Panc1 (cell line): Measurements from ENCODE around the gene BOC. TPM values are rescaled to one million over a fixed set of nuclear protein-coding genes. Genes with fewer than 3 reads are reported as not detected.

ENCODE experiments used
- ATAC-seq: fragments of 200-7000 bp; cut with Tn5 transposase; 2 replicates; pipeline ENCODE4 v1.9.1; 2020; ENCODE audit warnings: mild to moderate bottlenecking, moderate library complexity
- BruUV-seq: library from RNA; stranded (reverse); fragments of 400-500 nt; replicated peaks from 2 replicates; lab custom pipeline; 2021; lab: Mats Ljungman, UMichigan
- CTCF ChIA-PET: fragments of 300-600 bp; sonication (Branson Sonifier 250); formaldehyde crosslinking; loops from one replicate; lab custom pipeline; 2022; ENCODE audit warnings: antibody characterized with exemption; lab: Charles Lee
- POLR2A ChIA-PET: fragments of 300-600 bp; sonication (Branson Sonifier 250); formaldehyde crosslinking; loops from one replicate; lab custom pipeline; 2022; ENCODE audit warnings: antibody characterized with exemption; lab: Charles Lee
- DNase-seq: peaks from one replicate; pipeline ENCODE4 v3.0.0-alpha.2; 2010; ENCODE audit warnings: low read depth, low spot score
- H3K27ac ChIP-seq: 2 replicates; pipeline ENCODE4 v1.5.1; 2011; ENCODE audit warnings: mild to moderate bottlenecking, low read length, inconsistent platforms
- H3K27me3 ChIP-seq: fragments of 200-500 bp; sonication (Bioruptor generic); 2 replicates; pipeline ENCODE4 v1.6.0; 2014; ENCODE audit warnings: low read length, inconsistent platforms; ENCODE audit not compliant: control insufficient read depth, insufficient read depth
- H3K36me3 ChIP-seq: fragments of 200-500 bp; sonication (Bioruptor generic); 2 replicates; pipeline ENCODE4 v1.5.1; 2014; ENCODE audit warnings: inconsistent platforms, mild to moderate bottlenecking, low read length, moderate library complexity; ENCODE audit not compliant: control insufficient read depth, insufficient read depth
- H3K4me1 ChIP-seq: 2 replicates; pipeline ENCODE4 v1.5.1; 2011; ENCODE audit warnings: inconsistent platforms, mild to moderate bottlenecking, low read length, moderate library complexity; ENCODE audit not compliant: control insufficient read depth, insufficient read depth
- H3K4me3 ChIP-seq, 2 experiments: 2 replicates each; pipeline ENCODE4 v1.5.1; 2011 to 2012; ENCODE audit warnings: low read depth in 2 of 2, low read length in 2 of 2, mild to moderate bottlenecking in 2 of 2, inconsistent platforms in 1 of 2, moderate library complexity in 1 of 2
- H3K9me3 ChIP-seq: fragments of 200-500 bp; sonication (Bioruptor generic); 2 replicates; pipeline ENCODE4 v1.5.1; 2014; ENCODE audit warnings: low read depth, mild to moderate bottlenecking, inconsistent platforms, low read length, moderate library complexity; ENCODE audit not compliant: control insufficient read depth, insufficient read depth
- CTCF ChIP-seq: fragments of 450-650 bp; IDR thresholded peaks from 2 replicates; pipeline ENCODE4 v1.5.1; 2017; ENCODE audit warnings: mild to moderate bottlenecking
- POLR2AphosphoS5 ChIP-seq: IDR thresholded peaks from 2 replicates; pipeline ENCODE4 v1.6.1; 2012; ENCODE audit warnings: mild to moderate bottlenecking, low read depth, low read length, moderate library complexity
- REST ChIP-seq, 2 experiments: IDR thresholded peaks; 2 replicates each; pipeline ENCODE4 v1.6.1; 2011 to 2012; ENCODE audit warnings: low read depth in 2 of 2, control low read depth in 1 of 2, low read length in 1 of 2, mild to moderate bottlenecking in 1 of 2, moderate library complexity in 1 of 2; ENCODE audit not compliant: insufficient read depth in 1 of 2
- SIN3A ChIP-seq: IDR thresholded peaks from 2 replicates; pipeline ENCODE4 v1.6.1; 2012; ENCODE audit warnings: low read depth, mild to moderate bottlenecking, low read length, moderate library complexity, borderline replicate concordance; ENCODE audit not compliant: insufficient read depth
- TCF7L2 ChIP-seq: IDR thresholded peaks from 2 replicates; pipeline ENCODE4 v1.6.1; 2011; ENCODE audit warnings: mild to moderate bottlenecking, low read depth, low read length, inconsistent platforms
- in situ Hi-C: cut with HindIII; loops from 2 replicates; pipeline ENCODE4 v1.10.0; 2016; ENCODE audit warnings: low sequenced_read_pairs, low pct_unique_long_range_greater_than_20kb
- intact Hi-C: fragments of 100-400 bp; cut with micrococcal nuclease; formaldehyde crosslinking; loops from one replicate; pipeline ENCODE4 v1.10.0; 2022; ENCODE audit not compliant: unreplicated experiment
- total RNA-seq: library from RNA; stranded (reverse); gene quantifications from one replicate; pipeline ENCODE4 v1.2.1, GENCODE V29; 2021; ENCODE audit not compliant: unreplicated experiment

Gene BOC
- total RNA-seq, 1 experiment from 2014 or later: 0.33 TPM

GRCh38 chr3:113213896-113214587 lies 2.7 kb downstream of the BOC start:
- Histone ChIP-seq H3K4me3 (no peak overlapping the region), H3K9me3 (no peaks in the 10 kb centered on the region), H3K27ac (no peak overlapping the region), H3K27me3 (peaks cover 24% of the 10 kb centered on the region), H3K4me1 (0 out of 2 replicates have a peak, but pooled peaks cover 3% of the 10 kb centered on the region), H3K36me3 (no peaks in the 10 kb centered on the region)
- TF ChIP-seq POLR2AphosphoS5: no peak
- TF ChIP-seq SIN3A: no peak
- TF ChIP-seq CTCF: no peak
- no peak for TF ChIP-seq TCF7L2
- TF ChIP-seq REST (IDR thresholded peaks at IDR 0.05; ENCODE audit: insufficient read depth in 1 of 2, low read depth in 2 of 2, low read length in 1 of 2): no peak
- DNase-seq (no peak), ATAC-seq (no peak)
- CTCF ChIA-PET: no interaction called here
- POLR2A ChIA-PET: no interaction called here
- BruUV-seq: no TSS peak
- intact Hi-C loops: no loop called here
- in situ Hi-C loops: no loop called here

- BruUV-seq: no TSS peak
These were observed 3.7 kb downstream of the BOC start for GRCh38 chr3:113214917-113215595.

More at GRCh38 chr3:113214917-113215595, 3.7 kb downstream of the BOC start:
- Histone ChIP-seq H3K27ac (no peak overlapping the region), H3K4me3 (no peak overlapping the region), H3K9me3 (no peaks in the 10 kb centered on the region), H3K27me3 (peaks cover 18% of the 10 kb centered on the region), H3K4me1 (0 out of 2 replicates have a peak, but pooled peaks cover 3% of the 10 kb centered on the region), H3K36me3 (no peaks in the 10 kb centered on the region)
- DNase-seq: no peak
- CTCF ChIA-PET: no interaction called here
- intact Hi-C loops: no loop called here
- in situ Hi-C loops: no loop called here
- TF ChIP-seq REST (IDR thresholded peaks at IDR 0.05; ENCODE audit: insufficient read depth in 1 of 2, low read depth in 2 of 2, low read length in 1 of 2) (no peak), TCF7L2 (no peak), CTCF (no peak), SIN3A (no peak), POLR2AphosphoS5 (no peak)
- ATAC-seq: no peak
- POLR2A ChIA-PET: no interaction called here
